Measurements from ENCODE around the gene CAPN5.
A peak's percentile ranks its signal among the peaks of the same experiment; 100 is the strongest.
"Not testable (repeated sequence)": the region's sequence is repeated elsewhere in the genome, so short reads cannot be mapped to it uniquely, and the experiment has no call there.

Gene CAPN5

GRCh38 chr11:77066229-77067042 is at the start of gene CAPN5:
Gene CAPN5, plus strand, starts transcription at chr11:77066971. Its CDS starts 17,916 bp downstream, at chr11:77084887.
- peak; percentile 84 to 88 for DNase-seq

DNA sequence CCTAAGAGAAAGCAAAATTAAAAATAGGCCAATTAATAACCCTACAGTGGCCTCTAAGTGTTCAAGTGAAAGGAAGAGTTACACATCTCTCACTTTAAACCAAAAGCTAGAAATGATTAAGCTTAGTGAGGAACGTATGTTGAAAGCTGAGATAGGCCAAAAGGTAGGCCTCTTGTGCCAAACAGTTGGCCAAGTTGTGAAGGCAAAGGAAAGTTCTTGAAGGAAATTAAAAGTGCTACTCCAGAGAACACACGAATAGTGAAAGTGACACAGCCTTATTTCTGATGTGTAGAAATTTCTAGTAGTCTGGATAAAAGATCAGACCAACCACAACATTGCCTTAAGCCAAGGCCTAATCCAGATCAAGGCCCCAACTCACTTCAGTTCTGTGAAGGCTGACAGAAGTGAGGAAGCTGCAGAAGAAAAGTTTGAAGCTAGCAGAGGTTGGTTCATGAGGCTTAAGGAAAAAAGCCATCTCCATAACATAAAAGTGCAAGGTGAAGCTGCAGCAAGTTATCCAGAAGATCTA is 48.3 kb upstream of the CAPN5 start:
- DNase-seq, result not testable (repeated sequence)

- DNase-seq, result no peak
Observed at GRCh38 chr11:77019976-77020595, 46.7 kb upstream of the CAPN5 start.

DNA sequence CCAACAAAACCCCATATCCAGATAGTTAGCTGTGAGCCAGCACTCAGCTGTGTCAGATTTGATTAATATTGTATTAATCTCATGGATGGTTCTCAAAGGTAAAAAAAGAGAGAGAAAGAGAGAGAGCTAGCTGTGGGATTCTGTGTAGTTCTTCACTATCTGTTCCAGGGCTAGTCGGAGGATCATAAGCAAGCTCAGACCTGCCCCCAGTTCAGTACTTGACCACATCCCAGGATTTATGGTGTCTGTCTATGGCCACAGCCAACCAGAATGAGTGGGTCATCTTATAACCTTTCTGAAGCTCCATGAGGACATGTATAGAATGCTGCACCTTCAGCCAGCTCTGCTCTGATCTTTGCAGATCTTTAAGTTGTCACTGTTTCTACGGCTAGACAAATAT is 46.0 kb upstream of the CAPN5 start:
- no peak for DNase-seq

- no peak for DNase-seq
Observed at GRCh38 chr11:77024745-77025144, 42.0 kb upstream of the CAPN5 start.

DNA sequence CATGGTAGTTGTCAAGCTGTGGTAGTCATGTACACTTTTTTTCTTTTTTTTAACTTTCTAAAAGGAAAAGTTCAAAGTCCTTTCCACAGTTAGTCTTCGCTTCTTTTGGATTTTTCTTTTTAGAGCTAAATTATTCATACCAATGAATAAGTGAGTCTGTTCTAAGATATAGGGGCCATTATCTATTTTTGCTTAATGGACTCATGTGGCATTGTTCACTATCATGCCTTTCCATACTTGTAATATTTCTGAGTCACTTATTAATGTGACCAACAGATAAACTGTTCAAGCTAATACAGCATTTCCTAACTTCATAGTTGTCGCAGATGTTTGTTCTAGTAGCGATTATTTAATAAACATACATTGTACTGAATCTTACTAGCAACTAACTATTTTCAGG is 40.5 kb upstream of the CAPN5 start:
- DNase-seq, result no peak

GRCh38 chr11:77026743-77027142 is 40.0 kb upstream of the CAPN5 start:
- peak in 1 of 2 experiments; percentile 25 for DNase-seq

DNA sequence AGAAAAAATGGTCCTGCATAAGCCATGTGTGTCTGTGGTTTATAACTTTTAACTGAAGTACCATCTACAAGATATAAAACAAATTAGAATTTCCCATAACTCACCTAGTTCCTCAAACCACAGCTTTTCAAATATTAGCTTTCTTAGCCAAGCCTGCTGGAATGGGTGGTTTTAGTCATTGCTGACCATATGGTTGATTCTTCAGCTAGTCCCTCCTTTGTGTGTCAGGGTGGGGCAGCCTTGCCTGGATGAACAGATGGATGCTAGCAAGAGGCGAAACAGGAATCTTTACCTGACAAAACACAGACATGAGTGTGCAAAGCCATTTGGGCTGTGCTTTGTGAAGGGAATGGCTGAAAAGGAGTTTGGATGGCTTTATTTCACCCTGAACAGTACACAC is 39.5 kb upstream of the CAPN5 start:
- DNase-seq, result no peak

DNA sequence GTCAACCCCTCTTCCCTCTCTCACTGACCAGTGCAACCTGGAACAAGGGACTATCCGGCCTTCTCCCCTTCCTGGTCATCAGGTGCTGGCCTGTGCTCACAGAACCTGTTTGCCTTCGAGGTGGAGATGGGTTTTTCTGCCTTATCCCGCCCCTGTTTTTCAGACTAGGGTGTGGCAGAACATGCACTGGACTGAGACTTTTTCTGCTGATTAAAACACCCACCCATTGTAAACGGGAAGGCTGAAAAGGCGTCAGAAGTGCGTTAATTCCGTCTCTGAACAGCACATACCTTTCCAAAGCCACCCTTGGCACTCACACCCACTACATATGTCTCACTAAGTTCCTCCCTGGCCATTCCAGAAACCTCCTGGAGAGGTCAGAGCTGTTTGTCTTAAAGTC is 36.9 kb upstream of the CAPN5 start:
- no peak for DNase-seq

- DNase-seq, result no peak
Observed at GRCh38 chr11:77030834-77031414, 35.8 kb upstream of the CAPN5 start.

GRCh38 chr11:77031599-77031998 is 35.2 kb upstream of the CAPN5 start:
- DNase-seq, result no peak

GRCh38 chr11:77035039-77035438 is 31.7 kb upstream of the CAPN5 start:
- DNase-seq, result no peak

DNA sequence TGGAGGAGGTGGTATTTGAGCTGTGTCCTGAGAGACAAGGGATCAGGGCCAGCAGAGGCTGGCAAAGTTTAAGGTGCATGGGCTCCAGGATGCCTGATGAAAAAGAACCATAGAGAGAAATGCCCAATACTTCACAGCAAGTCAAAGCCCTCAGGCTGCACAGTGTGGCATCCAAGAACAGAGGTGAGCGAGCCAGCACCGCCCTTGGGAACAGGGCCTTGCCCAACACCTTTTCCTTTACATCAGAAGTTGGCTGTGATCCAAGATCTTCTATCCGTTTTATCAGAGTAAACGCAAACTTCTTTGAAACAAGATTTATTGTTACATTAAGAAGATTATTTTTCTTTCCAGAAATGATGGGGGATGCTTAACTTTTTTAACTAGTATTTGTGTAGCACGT is 31.2 kb upstream of the CAPN5 start:
- no peak for DNase-seq

DNA sequence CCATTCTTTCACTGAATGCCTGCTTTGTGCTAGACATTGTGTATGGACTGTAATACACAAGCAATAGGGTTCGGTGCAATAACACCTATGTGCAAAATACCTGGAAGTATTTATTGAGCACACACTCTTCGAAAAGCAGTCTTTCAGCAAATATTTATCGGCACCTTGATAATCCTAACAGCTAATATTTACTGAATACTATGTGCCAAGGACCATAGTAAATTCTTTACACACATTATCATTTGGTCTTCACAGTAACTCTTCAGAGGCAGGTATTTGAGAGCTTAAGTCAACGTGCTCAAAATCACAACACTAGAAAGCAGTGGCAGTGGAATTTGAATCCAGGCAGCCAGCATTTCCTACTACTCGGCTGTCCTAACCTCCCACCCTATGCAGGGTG is 30.4 kb upstream of the CAPN5 start:
- DNase-seq, result no peak

DNA sequence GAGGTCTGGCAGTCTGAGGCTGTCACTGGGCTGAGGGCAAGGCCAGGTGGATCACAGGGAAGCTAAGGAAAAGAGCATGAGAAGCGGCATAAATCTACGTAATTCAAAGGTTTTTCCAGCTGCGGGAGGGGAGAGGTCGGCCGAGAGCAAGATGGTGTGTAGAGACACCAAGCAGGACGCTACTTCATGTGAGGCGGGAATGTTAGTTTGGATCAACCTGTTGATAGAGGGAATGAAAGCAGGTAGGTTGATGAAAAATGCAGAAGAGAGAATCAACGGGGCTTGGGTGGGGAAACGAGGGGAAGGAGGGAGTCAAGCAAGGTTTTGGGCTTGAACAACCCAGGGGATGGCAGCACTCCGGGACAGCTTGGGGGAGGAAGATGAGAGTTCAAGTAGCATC is 29.7 kb upstream of the CAPN5 start:
- DNase-seq, result no peak

DNA sequence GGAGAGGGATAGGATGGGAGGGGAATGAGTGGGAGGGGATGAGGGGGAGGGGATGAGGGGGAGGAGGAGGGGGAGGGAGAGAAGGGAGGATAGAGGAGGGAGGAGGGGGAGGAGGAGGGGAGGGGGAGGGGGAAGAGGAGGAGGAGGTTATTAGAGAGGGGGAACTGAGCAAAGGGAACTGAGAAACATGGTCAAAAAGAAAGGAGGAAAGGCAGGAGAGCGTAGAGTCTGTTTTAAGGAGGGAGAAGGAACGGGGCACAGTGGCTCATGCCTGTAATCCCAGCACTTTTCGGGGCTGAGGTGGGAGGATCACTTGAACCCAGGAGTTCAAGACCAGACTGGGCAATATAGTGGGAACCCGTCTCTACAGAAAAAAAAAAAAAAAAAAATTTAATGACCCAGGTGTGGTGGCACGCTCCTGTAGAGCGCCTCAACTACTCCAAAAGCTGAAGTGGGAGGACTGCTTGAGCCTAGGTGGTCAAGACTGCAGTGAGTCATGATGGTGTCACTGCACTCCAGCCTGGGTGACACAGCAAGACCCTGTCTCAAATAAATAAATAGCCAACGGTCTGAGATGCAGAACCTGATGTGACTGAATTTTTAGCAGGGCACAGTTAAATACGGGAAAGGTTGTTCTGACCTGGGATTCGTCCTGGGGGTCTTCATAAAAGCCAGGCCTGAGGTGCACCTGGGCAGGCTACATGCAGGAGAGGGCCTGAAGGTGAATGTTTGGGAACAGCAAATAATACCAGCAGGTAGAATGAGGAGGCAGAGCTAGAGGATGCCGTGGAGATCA is 28.5 kb upstream of the CAPN5 start:
- no peak for DNase-seq

GRCh38 chr11:77038825-77039326 is 27.9 kb upstream of the CAPN5 start:
- DNase-seq, result no peak

DNA sequence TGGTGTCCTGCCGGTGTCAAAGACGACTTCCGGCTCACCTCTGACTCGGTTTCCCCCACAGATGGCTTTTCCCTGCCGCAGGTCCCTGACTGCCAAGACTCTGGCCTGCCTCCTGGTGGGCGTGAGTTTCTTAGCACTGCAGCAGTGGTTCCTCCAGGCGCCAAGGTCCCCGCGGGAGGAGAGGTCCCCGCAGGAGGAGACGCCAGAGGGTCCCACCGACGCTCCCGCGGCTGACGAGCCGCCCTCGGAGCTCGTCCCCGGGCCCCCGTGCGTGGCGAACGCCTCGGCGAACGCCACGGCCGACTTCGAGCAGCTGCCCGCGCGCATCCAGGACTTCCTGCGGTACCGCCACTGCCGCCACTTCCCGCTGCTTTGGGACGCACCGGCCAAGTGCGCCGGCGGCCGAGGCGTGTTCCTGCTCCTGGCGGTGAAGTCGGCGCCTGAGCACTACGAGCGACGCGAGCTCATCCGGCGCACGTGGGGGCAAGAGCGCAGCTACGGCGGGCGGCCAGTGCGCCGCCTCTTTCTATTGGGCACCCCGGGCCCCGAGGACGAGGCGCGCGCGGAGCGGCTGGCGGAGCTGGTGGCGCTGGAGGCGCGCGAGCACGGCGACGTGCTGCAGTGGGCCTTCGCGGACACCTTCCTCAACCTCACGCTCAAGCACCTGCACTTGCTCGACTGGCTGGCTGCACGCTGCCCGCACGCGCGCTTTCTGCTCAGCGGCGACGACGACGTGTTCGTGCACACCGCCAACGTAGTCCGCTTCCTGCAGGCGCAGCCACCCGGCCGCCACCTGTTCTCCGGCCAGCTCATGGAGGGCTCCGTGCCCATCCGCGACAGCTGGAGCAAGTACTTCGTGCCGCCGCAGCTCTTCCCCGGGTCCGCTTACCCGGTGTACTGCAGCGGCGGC is 27.0 kb upstream of the CAPN5 start:
- DNase-seq, result no peak

DNA sequence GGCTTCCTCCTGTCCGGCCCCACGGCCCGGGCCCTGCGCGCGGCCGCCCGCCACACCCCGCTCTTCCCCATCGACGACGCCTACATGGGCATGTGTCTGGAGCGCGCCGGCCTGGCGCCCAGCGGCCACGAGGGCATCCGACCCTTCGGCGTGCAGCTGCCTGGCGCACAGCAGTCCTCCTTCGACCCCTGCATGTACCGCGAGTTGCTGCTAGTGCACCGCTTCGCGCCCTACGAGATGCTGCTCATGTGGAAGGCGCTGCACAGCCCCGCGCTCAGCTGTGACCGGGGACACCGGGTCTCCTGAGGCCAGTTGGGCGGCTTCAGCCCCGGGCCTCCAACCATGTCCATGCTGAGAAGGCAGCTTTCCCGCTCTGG is 26.4 kb upstream of the CAPN5 start:
- no peak for DNase-seq

GRCh38 chr11:77040889-77041288 is 25.9 kb upstream of the CAPN5 start:
- DNase-seq, result no peak

GRCh38 chr11:77042111-77042726 is 24.6 kb upstream of the CAPN5 start:
- DNase-seq, result no peak

Measured in NCI-H2081 (cell line).